PC-3 (cell line): ENCODE measurements around the gene PDZD2. TPM values are rescaled to one million over a fixed set of nuclear protein-coding genes. Genes with fewer than 3 reads are reported as not detected.
A peak's percentile ranks its signal among the peaks of the same experiment; 100 is the strongest.

ENCODE experiments used
- ATAC-seq: fragments of 200-7000 bp; cut with Tn5 transposase; 2 replicates; pipeline ENCODE4 v1.9.1; 2020; ENCODE audit warnings: mild to moderate bottlenecking, moderate library complexity
- BruUV-seq: library from RNA; stranded (reverse); fragments of 400-500 nt; replicated peaks from 2 replicates; lab custom pipeline; 2021; lab: Mats Ljungman, UMichigan
- CTCF ChIA-PET: fragments of 300-600 bp; sonication (Branson Sonifier 250); formaldehyde crosslinking; loops from one replicate; lab custom pipeline; 2022; ENCODE audit warnings: antibody characterized with exemption; lab: Charles Lee
- POLR2A ChIA-PET: fragments of 300-600 bp; sonication (Branson Sonifier 250); formaldehyde crosslinking; loops from one replicate; lab custom pipeline; 2022; ENCODE audit warnings: antibody characterized with exemption; ENCODE audit not compliant: unreplicated experiment; lab: Charles Lee
- DNase-seq: peaks from one replicate; pipeline ENCODE4 v3.0.0-alpha.2; 2015
- H2AFZ ChIP-seq: fragments of 300-600 bp; sonication (generic); 2 replicates; pipeline ENCODE4 v1.6.0; 2016; ENCODE audit warnings: antibody characterized with exemption, low read length
- H3F3A ChIP-seq: fragments of 300-600 bp; sonication (generic); one replicate; pipeline ENCODE4 v1.6.0; 2017; ENCODE audit warnings: antibody characterized with exemption, low read length, control low read depth, mild to moderate bottlenecking; ENCODE audit not compliant: unreplicated experiment
- H3K27ac ChIP-seq: fragments of 300-600 bp; sonication (generic); 2 replicates; pipeline ENCODE4 v1.5.1; 2016; ENCODE audit warnings: mild to moderate bottlenecking, low read length
- H3K27me3 ChIP-seq: fragments of 300-600 bp; sonication (generic); 2 replicates; pipeline ENCODE4 v1.6.1; 2016; ENCODE audit warnings: low read length, mixed read lengths
- H3K36me3 ChIP-seq: fragments of 300-600 bp; sonication (generic); 2 replicates; pipeline ENCODE4 v1.6.1; 2016; ENCODE audit warnings: low read depth, mixed run types, low read length, mixed read lengths
- H3K4me1 ChIP-seq: fragments of 300-600 bp; sonication (generic); 2 replicates; pipeline ENCODE4 v1.5.1; 2016; ENCODE audit warnings: low read length; ENCODE audit not compliant: insufficient read depth
- H3K4me2 ChIP-seq: fragments of 300-600 bp; sonication (generic); 2 replicates; pipeline ENCODE4 v1.6.0; 2016; ENCODE audit warnings: low read length
- H3K4me3 ChIP-seq: fragments of 300-600 bp; sonication (generic); 2 replicates; pipeline ENCODE4 v1.5.1; 2016; ENCODE audit warnings: mild to moderate bottlenecking, low read length, mixed read lengths
- H3K79me2 ChIP-seq: fragments of 300-600 bp; sonication (generic); 2 replicates; pipeline ENCODE4 v1.6.1; 2017; ENCODE audit warnings: low read length, mixed read lengths
- H3K9ac ChIP-seq: fragments of 300-600 bp; sonication (generic); 2 replicates; pipeline ENCODE4 v1.6.0; 2016; ENCODE audit warnings: mild to moderate bottlenecking, low read length
- H3K9me2 ChIP-seq: fragments of 300-600 bp; sonication (generic); replicated peaks from 2 replicates; pipeline ENCODE4 v1.6.1; 2016; ENCODE audit warnings: mixed run types, low read length, mixed read lengths
- H3K9me3 ChIP-seq: fragments of 300-600 bp; sonication (generic); 2 replicates; pipeline ENCODE4 v1.6.1; 2016; ENCODE audit warnings: low read length, mixed read lengths
- H4K20me1 ChIP-seq: fragments of 300-600 bp; sonication (generic); 2 replicates; pipeline ENCODE4 v1.6.1; 2016; ENCODE audit warnings: low read length, mixed read lengths
- EZH2 ChIP-seq: fragments of 300-600 bp; sonication (generic); IDR thresholded peaks from one replicate; pipeline ENCODE4 v1.6.1; 2017; ENCODE audit warnings: antibody characterized with exemption, mild to moderate bottlenecking, low read length; ENCODE audit not compliant: unreplicated experiment
- EZH2phosphoT487 ChIP-seq: fragments of 300-600 bp; sonication (generic); IDR thresholded peaks from 2 replicates; pipeline ENCODE4 v1.6.1; 2018; ENCODE audit warnings: mild to moderate bottlenecking, antibody characterized with exemption, low read length, borderline replicate concordance
- intact Hi-C: fragments of 100-400 bp; cut with micrococcal nuclease; formaldehyde crosslinking; loops from 2 replicates; pipeline ENCODE4 v1.9.0; 2023
- total RNA-seq: library from RNA; depleted of rRNA; stranded (reverse); fragments of >200 nt; gene quantifications from 2 replicates; pipeline ENCODE4 v1.2.3, GENCODE V29; 2014
- TF ChIP-seq, protein P1 (sequence below): fragments of 300-600 bp; sonication (generic); conservative IDR thresholded peaks from 2 replicates; pipeline ENCODE4 v1.5.1; 2017; ENCODE audit warnings: antibody characterized with exemption, low read depth, mild to moderate bottlenecking, low read length

Gene PDZD2
- total RNA-seq, 1 experiment from 2014 or later: 2.0 TPM

DNA sequence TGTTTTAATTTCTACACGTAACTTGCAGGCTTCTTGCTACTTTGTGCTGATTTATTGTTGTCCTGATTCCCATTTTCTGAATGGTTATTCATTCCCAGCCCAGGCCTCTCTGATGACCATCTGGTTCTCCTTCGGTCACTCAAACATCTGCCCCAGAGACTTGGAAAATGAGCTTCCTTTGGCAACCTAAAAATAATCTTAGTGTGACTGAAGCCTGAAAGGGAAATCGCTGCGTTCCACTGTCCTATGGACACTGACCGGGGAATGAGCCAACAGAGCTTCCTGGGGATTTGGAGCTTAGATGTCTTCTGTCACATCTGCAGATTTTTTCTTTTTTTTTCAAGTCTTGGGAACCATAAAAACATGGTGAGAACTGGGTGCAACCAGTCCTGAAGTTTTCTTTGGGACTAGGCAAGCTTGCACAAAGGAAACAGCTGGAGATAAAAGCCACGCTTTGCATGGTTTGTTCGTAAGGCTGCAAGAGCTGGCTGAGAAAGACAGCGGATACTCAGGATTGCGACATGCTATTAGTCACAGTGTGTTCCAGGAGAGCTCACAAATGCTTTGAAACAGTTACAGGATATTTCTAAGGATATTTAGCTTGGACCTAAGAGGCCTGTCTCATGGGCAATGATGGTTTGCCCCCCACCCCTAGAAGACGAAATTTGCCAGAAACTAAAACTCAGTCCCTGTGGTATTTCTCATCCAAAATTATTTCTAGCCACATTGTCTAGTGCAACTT is 389.0 kb downstream of the PDZD2 start:
- H3K27me3 ChIP-seq: no peaks in the 10 kb centered on the region
- H2AFZ ChIP-seq: 0 out of 2 replicates have a peak overlapping the region, but pooled peaks have one; percentile 44
- BruUV-seq: no TSS peak
- H3K4me2 ChIP-seq: peak overlapping the region; percentile 55
- DNase-seq: peak; percentile 92
- H3K9ac ChIP-seq: no peak overlapping the region; the same call in 1 of the 2 replicates
- TF ChIP-seq EZH2 (no peak), EZH2phosphoT487 (no peak)
- TF ChIP-seq, protein P1, sequence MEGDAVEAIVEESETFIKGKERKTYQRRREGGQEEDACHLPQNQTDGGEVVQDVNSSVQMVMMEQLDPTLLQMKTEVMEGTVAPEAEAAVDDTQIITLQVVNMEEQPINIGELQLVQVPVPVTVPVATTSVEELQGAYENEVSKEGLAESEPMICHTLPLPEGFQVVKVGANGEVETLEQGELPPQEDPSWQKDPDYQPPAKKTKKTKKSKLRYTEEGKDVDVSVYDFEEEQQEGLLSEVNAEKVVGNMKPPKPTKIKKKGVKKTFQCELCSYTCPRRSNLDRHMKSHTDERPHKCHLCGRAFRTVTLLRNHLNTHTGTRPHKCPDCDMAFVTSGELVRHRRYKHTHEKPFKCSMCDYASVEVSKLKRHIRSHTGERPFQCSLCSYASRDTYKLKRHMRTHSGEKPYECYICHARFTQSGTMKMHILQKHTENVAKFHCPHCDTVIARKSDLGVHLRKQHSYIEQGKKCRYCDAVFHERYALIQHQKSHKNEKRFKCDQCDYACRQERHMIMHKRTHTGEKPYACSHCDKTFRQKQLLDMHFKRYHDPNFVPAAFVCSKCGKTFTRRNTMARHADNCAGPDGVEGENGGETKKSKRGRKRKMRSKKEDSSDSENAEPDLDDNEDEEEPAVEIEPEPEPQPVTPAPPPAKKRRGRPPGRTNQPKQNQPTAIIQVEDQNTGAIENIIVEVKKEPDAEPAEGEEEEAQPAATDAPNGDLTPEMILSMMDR: no peak
- H3K36me3 ChIP-seq: no peaks in the 10 kb centered on the region
- ChIA-PET CTCF (interaction anchor here (0.5 to 0.6 kb wide), 3 partner anchors 65 to 146 kb away, joined by 3 to 6 read pairs (median 4); no protein-coding TSS in a partner anchor), POLR2A (interaction anchor here (0.6 kb wide), 1 partner anchor 1571 kb away, joined by 3 read pairs; no protein-coding TSS in a partner anchor)
- no peaks in the 10 kb centered on the region for H3K79me2 ChIP-seq
- peak overlapping the region; percentile 63 for H3K27ac ChIP-seq
- ATAC-seq: peak; percentile 95
- no peaks in the 10 kb centered on the region for H3K9me2 ChIP-seq
- H3K9me3 ChIP-seq: no peaks in the 10 kb centered on the region
- peaks cover 44% of the 10 kb centered on the region for H3K4me1 ChIP-seq
- no peaks in the 10 kb centered on the region for H3F3A ChIP-seq
- H3K4me3 ChIP-seq: no peak overlapping the region
- H4K20me1 ChIP-seq: no peaks in the 10 kb centered on the region
- intact Hi-C loops: no loop called here

DNA sequence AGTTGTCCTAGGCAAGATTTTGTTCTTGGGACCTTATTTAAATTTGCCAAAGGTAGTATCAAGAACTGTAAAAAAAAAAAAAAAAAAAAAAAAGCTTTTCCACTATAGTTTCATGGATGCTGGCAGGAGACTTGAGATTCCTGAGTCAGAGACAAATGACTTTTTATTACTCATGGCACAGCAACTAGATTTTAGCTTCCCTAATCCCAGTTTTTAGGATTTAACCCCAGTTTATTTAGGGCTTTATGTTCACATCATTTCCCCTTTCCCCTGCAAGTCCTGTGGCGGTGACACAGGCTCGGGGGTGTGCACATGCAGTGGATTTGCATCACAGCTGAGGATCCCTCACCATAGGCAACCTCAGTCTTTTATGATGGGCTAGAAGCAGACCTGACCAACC is 390.3 kb downstream of the PDZD2 start:
- H3K9me3 ChIP-seq: no peaks in the 10 kb centered on the region
- H4K20me1 ChIP-seq: no peaks in the 10 kb centered on the region
- H3K9ac ChIP-seq: no peak overlapping the region
- no TSS peak for BruUV-seq
- no peak overlapping the region for H3K4me3 ChIP-seq
- H3K27ac ChIP-seq: peak overlapping the region; percentile 63
- H3K79me2 ChIP-seq: no peaks in the 10 kb centered on the region
- H3K4me1 ChIP-seq: peaks cover 50% of the 10 kb centered on the region
- H3K4me2 ChIP-seq: peak overlapping the region; percentile 6; the same call in 1 of the 2 replicates
- ATAC-seq: no peak
- POLR2A ChIA-PET: no interaction called here
- TF ChIP-seq EZH2phosphoT487 (no peak), EZH2 (no peak)
- TF ChIP-seq, protein P1: no peak
- H3K9me2 ChIP-seq: no peaks in the 10 kb centered on the region
- peak; percentile 61 for DNase-seq
- no peaks in the 10 kb centered on the region for H3K36me3 ChIP-seq
- H3K27me3 ChIP-seq: no peaks in the 10 kb centered on the region
- CTCF ChIA-PET: interaction anchor here (0.6 kb wide), 1 partner anchor 46 kb away, joined by 3 read pairs; no protein-coding TSS in a partner anchor
- H2AFZ ChIP-seq: no peak overlapping the region
- intact Hi-C loops: no loop called here
- no peaks in the 10 kb centered on the region for H3F3A ChIP-seq
